ENCODE data around the gene ZNF850. TPM values are rescaled to one million over a fixed set of nuclear protein-coding genes. Genes with fewer than 3 reads are reported as not detected.
A peak's percentile ranks its signal among the peaks of the same experiment; 100 is the strongest.

ZNF850 gene
- total and polyA plus RNA-seq, 9 of the 15 experiments (the other 6 are each of a cell fraction or from before 2014, with no cell fraction given): 1.2 to 13.0 (median 5.9) TPM

GRCh38 chr19:36772311-36773222 lies at the start of gene ZNF850 (continued):
- no peak for TF ChIP-seq GATAD2A (IDR thresholded peaks at IDR 0.05)
- TF ChIP-seq LEF1 (IDR thresholded peaks at IDR 0.05): no peak
- TF ChIP-seq SUPT5H (IDR thresholded peaks at IDR 0.05): peak; percentile 73
- TF ChIP-seq ZNF609 (CRISPR knock-in tag; IDR thresholded peaks at IDR 0.05; ENCODE audit: borderline replicate concordance): no peak
- TF ChIP-seq GATAD2B (IDR thresholded peaks at IDR 0.05; ENCODE audit: borderline replicate concordance): no peak
- no peak for TF ChIP-seq PTTG1 (tag; IDR thresholded peaks at IDR 0.05; ENCODE audit: low read depth)
- no peak for TF ChIP-seq ZNF668 (CRISPR knock-in tag; IDR thresholded peaks at IDR 0.05)
- TF ChIP-seq CREBBP (IDR thresholded peaks at IDR 0.05; ENCODE audit: low read depth, low read length): no peak
- TF ChIP-seq LARP7 (IDR thresholded peaks at IDR 0.05): no peak
- no peak for TF ChIP-seq CEBPZ (IDR thresholded peaks at IDR 0.05; ENCODE audit: borderline replicate concordance, low read depth, low read length)
- TF ChIP-seq GTF2B (IDR thresholded peaks at IDR 0.05; ENCODE audit: extremely low read depth, insufficient read length): no peak
- no peak for TF ChIP-seq ATF2 (CRISPR knock-in tag; IDR thresholded peaks at IDR 0.05)
- no peak for TF ChIP-seq ZNF212 (CRISPR knock-in tag; IDR thresholded peaks at IDR 0.05)
- TF ChIP-seq MXD1 (CRISPR knock-in tag; IDR thresholded peaks at IDR 0.05; ENCODE audit: borderline replicate concordance, poor library complexity, severe bottlenecking): peak; percentile 57
- no peak for TF ChIP-seq HMGN3 (IDR thresholded peaks at IDR 0.05; ENCODE audit: borderline replicate concordance, extremely low read depth, insufficient read length, low read depth, low read length)
- TF ChIP-seq ZNF184 (CRISPR knock-in tag; IDR thresholded peaks at IDR 0.05): no peak

Data from K562 (cell line).